A673 (cell line): ENCODE measurements around the gene TASP1. TPM values are rescaled to one million over a fixed set of nuclear protein-coding genes. Genes with fewer than 3 reads are reported as not detected.

ENCODE experiments used
- BruUV-seq: library from RNA; stranded (reverse); fragments of 400-500 nt; replicated peaks from 2 replicates; lab custom pipeline; 2021; lab: Mats Ljungman, UMichigan
- CTCF ChIA-PET: fragments of 300-600 bp; sonication (Branson Sonifier 250); formaldehyde crosslinking; loops from one replicate; lab custom pipeline; 2022; ENCODE audit warnings: antibody characterized with exemption; lab: Charles Lee
- POLR2A ChIA-PET: fragments of 300-600 bp; sonication (Branson Sonifier 250); formaldehyde crosslinking; loops from one replicate; lab custom pipeline; 2022; ENCODE audit warnings: antibody characterized with exemption; ENCODE audit not compliant: low non-redundant PET; lab: Charles Lee
- DNase-seq: peaks from one replicate; pipeline ENCODE4 v3.0.0-alpha.2; 2015; ENCODE audit warnings: low spot score
- H3K27ac ChIP-seq: fragments of 200-600 bp; sonication (generic); 2 replicates; pipeline ENCODE4 v1.5.1; 2016; ENCODE audit warnings: mixed run types, low read depth, mild to moderate bottlenecking, mixed read lengths, antibody characterized with exemption, low read length; ENCODE audit not compliant: poor library complexity, severe bottlenecking
- H3K27me3 ChIP-seq: fragments of 200-600 bp; sonication (generic); replicated peaks from 2 replicates; pipeline ENCODE4 v1.6.1; 2017; ENCODE audit warnings: mixed run types, low read depth, mild to moderate bottlenecking, mixed read lengths, antibody characterized with exemption, low read length; ENCODE audit not compliant: insufficient read depth, poor library complexity
- H3K36me3 ChIP-seq: fragments of 200-600 bp; sonication (generic); 2 replicates; pipeline ENCODE4 v1.6.1; 2016; ENCODE audit warnings: mixed run types, mild to moderate bottlenecking, mixed read lengths, antibody characterized with exemption, low read length; ENCODE audit not compliant: insufficient read depth, poor library complexity, severe bottlenecking
- H3K4me1 ChIP-seq: fragments of 200-600 bp; sonication (generic); 2 replicates; pipeline ENCODE4 v1.6.1; 2017; ENCODE audit warnings: mixed run types, mild to moderate bottlenecking, mixed read lengths, antibody characterized with exemption, low read length; ENCODE audit not compliant: insufficient read depth, poor library complexity, severe bottlenecking
- H3K4me3 ChIP-seq: fragments of 200-600 bp; sonication (generic); 2 replicates; pipeline ENCODE4 v1.5.1; 2016; ENCODE audit warnings: low read depth, mixed run types, mild to moderate bottlenecking, mixed read lengths, low read length; ENCODE audit not compliant: poor library complexity, severe bottlenecking
- H3K9me3 ChIP-seq: fragments of 200-600 bp; sonication (generic); 2 replicates; pipeline ENCODE4 v1.6.1; 2016; ENCODE audit warnings: mixed run types, low read depth, mild to moderate bottlenecking, mixed read lengths, antibody characterized with exemption, low read length; ENCODE audit not compliant: poor library complexity, severe bottlenecking
- CTCF ChIP-seq: fragments of 300-800, 200-600 bp; sonication (generic); conservative IDR thresholded peaks from 2 replicates; pipeline ENCODE4 v1.5.1; 2017; ENCODE audit warnings: low read depth, mild to moderate bottlenecking, antibody characterized with exemption, low read length, moderate library complexity, mixed read lengths
- EZH2 ChIP-seq: fragments of 200-600 bp; sonication (generic); IDR thresholded peaks from 2 replicates; pipeline ENCODE4 v1.6.1; 2017; ENCODE audit warnings: borderline replicate concordance, low read depth, mild to moderate bottlenecking, mixed read lengths, antibody characterized with exemption, low read length; ENCODE audit not compliant: poor library complexity, severe bottlenecking
- intact Hi-C: fragments of 100-400 bp; cut with micrococcal nuclease; formaldehyde crosslinking; loops from one replicate; pipeline ENCODE4 v1.10.0; 2022; ENCODE audit not compliant: unreplicated experiment
- total RNA-seq: library from RNA; stranded (reverse); gene quantifications from 2 replicates; pipeline ENCODE4 v1.2.3, GENCODE V29; 2021

Gene TASP1
- total RNA-seq, 1 experiment from 2014 or later: 15.6 TPM

GRCh38 chr20:13507646-13508045, 131.1 kb downstream of the TASP1 start:
- BruUV-seq: no TSS peak
- no peaks in the 10 kb centered on the region for H3K36me3 ChIP-seq
- no peaks in the 10 kb centered on the region for H3K27me3 ChIP-seq
- POLR2A ChIA-PET: no interaction called here
- no peaks in the 10 kb centered on the region for H3K4me1 ChIP-seq
- intact Hi-C loops: no loop called here
- no peak overlapping the region for H3K4me3 ChIP-seq
- no peak for DNase-seq
- H3K9me3 ChIP-seq: peaks cover 10% of the 10 kb centered on the region
- no peak for TF ChIP-seq CTCF
- no peak for TF ChIP-seq EZH2
- no peak overlapping the region for H3K27ac ChIP-seq
- CTCF ChIA-PET: no interaction called here

GRCh38 chr20:13501500-13501899, 137.2 kb downstream of the TASP1 start:
- Histone ChIP-seq H3K36me3 (no peaks in the 10 kb centered on the region), H3K4me3 (no peak overlapping the region), H3K27me3 (no peaks in the 10 kb centered on the region), H3K27ac (no peak overlapping the region), H3K4me1 (no peaks in the 10 kb centered on the region), H3K9me3 (peaks cover 26% of the 10 kb centered on the region)
- TF ChIP-seq CTCF (no peak), EZH2 (no peak)
- ChIA-PET CTCF (no interaction called here), POLR2A (no interaction called here)
- intact Hi-C loops: no loop called here
- no TSS peak for BruUV-seq
- DNase-seq: no peak

- no peak overlapping the region for H3K27ac ChIP-seq
- DNase-seq: no peak
- POLR2A ChIA-PET: no interaction called here
- no peak for TF ChIP-seq EZH2
- TF ChIP-seq CTCF: no peak
- intact Hi-C loops: loop anchor here (5.0 kb wide), 1 partner anchor 167 kb away; no protein-coding TSS in a partner anchor
- peaks cover 9% of the 10 kb centered on the region for H3K9me3 ChIP-seq
- no peaks in the 10 kb centered on the region for H3K27me3 ChIP-seq
- peaks cover 32% of the 10 kb centered on the region for H3K4me1 ChIP-seq
- no peak overlapping the region for H3K4me3 ChIP-seq
- no peaks in the 10 kb centered on the region for H3K36me3 ChIP-seq
- CTCF ChIA-PET: no interaction called here
- BruUV-seq: no TSS peak
Measured at GRCh38 chr20:13494019-13494418, 144.7 kb downstream of the TASP1 start.
